Osteoblast (primary cell): ENCODE data around the gene PARD3. TPM values are rescaled to one million over a fixed set of nuclear protein-coding genes. Genes with fewer than 3 reads are reported as not detected.

Experiments
- DNase-seq: peaks from one replicate; pipeline ENCODE4 v3.0.0; 2011; ENCODE audit warnings: low spot score, mixed read lengths; ENCODE audit not compliant: insufficient read length; ENCODE audit errors: missing footprints
- H2AFZ ChIP-seq: 2 replicates; pipeline ENCODE4 v1.6.0; 2011; ENCODE audit warnings: mild to moderate bottlenecking, low read length
- H3K27ac ChIP-seq: 2 replicates; pipeline ENCODE4 v1.5.1; 2011; ENCODE audit warnings: mild to moderate bottlenecking, low read depth, low read length, moderate library complexity
- H3K27me3 ChIP-seq: 2 replicates; pipeline ENCODE4 v1.6.0; 2012; ENCODE audit warnings: mild to moderate bottlenecking, control low read depth, inconsistent platforms, low read length, moderate library complexity; ENCODE audit not compliant: insufficient read depth
- H3K36me3 ChIP-seq: 2 replicates; pipeline ENCODE4 v1.5.1; 2011; ENCODE audit warnings: mild to moderate bottlenecking, low read length, control low read depth, moderate library complexity; ENCODE audit not compliant: insufficient read depth
- H3K4me1 ChIP-seq: 2 replicates; pipeline ENCODE4 v1.5.1; 2011; ENCODE audit warnings: mild to moderate bottlenecking, low read length, control low read depth, moderate library complexity; ENCODE audit not compliant: insufficient read depth
- H3K4me2 ChIP-seq: 2 replicates; pipeline ENCODE4 v1.6.0; 2011; ENCODE audit warnings: mild to moderate bottlenecking, low read length; ENCODE audit not compliant: insufficient read depth
- H3K4me3 ChIP-seq: fragments of 200-600 bp; sonication (generic); 3 replicates; pipeline ENCODE4 v1.5.1; 2012; ENCODE audit warnings: mild to moderate bottlenecking, low read length, inconsistent platforms; ENCODE audit not compliant: insufficient read depth
- H3K79me2 ChIP-seq: 2 replicates; pipeline ENCODE4 v1.6.0; 2012; ENCODE audit warnings: mild to moderate bottlenecking, low read length, control low read depth, inconsistent platforms; ENCODE audit not compliant: insufficient read depth
- H3K9me3 ChIP-seq: 2 replicates; pipeline ENCODE4 v1.5.1; 2011; ENCODE audit warnings: low read depth, low read length, control low read depth
- H4K20me1 ChIP-seq: 2 replicates; pipeline ENCODE4 v1.6.0; 2012; ENCODE audit warnings: mild to moderate bottlenecking, low read length, control low read depth; ENCODE audit not compliant: insufficient read depth
- total RNA-seq: library from RNA; depleted of rRNA; stranded (reverse); fragments of >200 nt; gene quantifications from 2 replicates; pipeline ENCODE4 v1.2.3, GENCODE V29; 2012
- TF ChIP-seq, protein P1 (sequence below): IDR thresholded peaks from 2 replicates; pipeline ENCODE4 v1.5.1; 2011; ENCODE audit warnings: mild to moderate bottlenecking, low read depth, low read length, moderate library complexity; ENCODE audit errors: extremely low read depth

The PARD3 gene
- total RNA-seq, 1 donor, result 71.7 TPM

DNA sequence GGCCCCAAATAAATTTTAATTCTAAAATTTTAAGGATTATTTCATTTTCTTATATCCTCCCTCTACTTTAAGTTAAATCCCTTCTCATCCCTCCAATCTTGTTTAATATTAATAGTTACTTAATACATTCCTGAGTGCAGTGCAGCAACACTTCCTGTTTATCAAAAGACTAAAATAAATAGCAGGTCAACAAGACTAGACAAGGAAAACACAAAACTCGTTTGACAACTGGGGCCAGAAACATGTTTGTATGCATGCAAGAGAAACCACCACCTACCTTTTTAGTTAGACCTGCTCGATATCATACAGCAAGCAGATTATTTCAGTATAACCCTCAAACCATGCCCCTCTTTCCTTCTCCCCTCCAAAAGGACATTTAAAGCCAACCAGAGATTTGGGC is 95.8 kb downstream of the PARD3 start:
- Histone ChIP-seq H3K4me3 (no peak overlapping the region), H4K20me1 (peaks cover 8% of the 10 kb centered on the region), H3K36me3 (no peaks in the 10 kb centered on the region), H3K9me3 (no peaks in the 10 kb centered on the region), H3K27me3 (no peaks in the 10 kb centered on the region), H2AFZ (no peak overlapping the region), H3K27ac (no peak overlapping the region), H3K4me2 (no peak overlapping the region), H3K79me2 (peaks cover 21% of the 10 kb centered on the region), H3K4me1 (peaks cover 11% of the 10 kb centered on the region)
- TF ChIP-seq, protein P1, sequence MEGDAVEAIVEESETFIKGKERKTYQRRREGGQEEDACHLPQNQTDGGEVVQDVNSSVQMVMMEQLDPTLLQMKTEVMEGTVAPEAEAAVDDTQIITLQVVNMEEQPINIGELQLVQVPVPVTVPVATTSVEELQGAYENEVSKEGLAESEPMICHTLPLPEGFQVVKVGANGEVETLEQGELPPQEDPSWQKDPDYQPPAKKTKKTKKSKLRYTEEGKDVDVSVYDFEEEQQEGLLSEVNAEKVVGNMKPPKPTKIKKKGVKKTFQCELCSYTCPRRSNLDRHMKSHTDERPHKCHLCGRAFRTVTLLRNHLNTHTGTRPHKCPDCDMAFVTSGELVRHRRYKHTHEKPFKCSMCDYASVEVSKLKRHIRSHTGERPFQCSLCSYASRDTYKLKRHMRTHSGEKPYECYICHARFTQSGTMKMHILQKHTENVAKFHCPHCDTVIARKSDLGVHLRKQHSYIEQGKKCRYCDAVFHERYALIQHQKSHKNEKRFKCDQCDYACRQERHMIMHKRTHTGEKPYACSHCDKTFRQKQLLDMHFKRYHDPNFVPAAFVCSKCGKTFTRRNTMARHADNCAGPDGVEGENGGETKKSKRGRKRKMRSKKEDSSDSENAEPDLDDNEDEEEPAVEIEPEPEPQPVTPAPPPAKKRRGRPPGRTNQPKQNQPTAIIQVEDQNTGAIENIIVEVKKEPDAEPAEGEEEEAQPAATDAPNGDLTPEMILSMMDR, result no peak
- DNase-seq, result no peak

DNA sequence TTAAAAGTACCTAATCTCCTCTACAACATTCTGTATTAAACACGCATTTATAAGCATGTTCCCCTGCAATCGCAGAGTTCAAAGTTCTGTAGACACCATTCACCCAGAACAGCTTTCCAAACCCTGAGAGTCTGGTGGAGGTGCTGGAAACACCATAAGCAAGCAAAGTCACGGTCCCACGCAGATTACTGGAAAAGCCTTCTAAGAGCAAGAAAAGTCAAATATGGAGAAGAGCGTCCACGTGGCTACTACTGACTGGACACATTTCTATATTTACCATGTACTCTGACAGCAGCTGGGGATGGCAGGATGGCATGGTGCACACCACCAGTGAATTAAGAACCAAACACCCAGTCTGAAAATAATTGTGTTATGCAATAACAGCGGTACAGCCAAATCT is 97.7 kb downstream of the PARD3 start:
- Histone ChIP-seq H3K9me3 (no peaks in the 10 kb centered on the region), H4K20me1 (peaks cover 11% of the 10 kb centered on the region), H3K4me1 (peaks cover 14% of the 10 kb centered on the region), H3K27ac (no peak overlapping the region), H3K36me3 (no peaks in the 10 kb centered on the region), H3K79me2 (peaks cover 24% of the 10 kb centered on the region), H3K27me3 (no peaks in the 10 kb centered on the region), H3K4me3 (no peak overlapping the region), H3K4me2 (no peak overlapping the region), H2AFZ (no peak overlapping the region)
- TF ChIP-seq, protein P1, result no peak
- DNase-seq, result no peak

DNA sequence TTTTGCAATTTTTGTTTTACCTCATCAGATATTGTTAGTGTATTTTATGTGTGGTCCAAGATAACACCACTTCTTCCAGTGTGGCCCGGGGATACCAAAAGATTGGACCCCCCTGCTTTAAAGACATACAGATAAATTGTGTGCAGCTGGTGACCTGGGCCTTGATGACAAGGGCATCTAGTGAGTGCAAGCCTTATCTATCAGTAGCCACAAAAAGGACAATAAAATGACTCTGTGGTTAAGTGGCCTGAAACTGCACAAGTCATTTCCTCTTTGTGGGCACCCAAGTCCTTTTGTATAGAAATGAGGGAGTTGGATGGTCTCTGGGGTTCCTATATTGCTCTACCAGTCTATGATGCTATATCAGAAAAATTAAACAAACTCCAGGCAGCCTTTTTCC is 98.1 kb downstream of the PARD3 start:
- TF ChIP-seq, protein P1, result no peak
- H3K4me2 ChIP-seq, result no peak overlapping the region
- no peaks in the 10 kb centered on the region for H3K36me3 ChIP-seq
- H2AFZ ChIP-seq, result no peak overlapping the region
- H3K27me3 ChIP-seq, result no peaks in the 10 kb centered on the region
- peaks cover 27% of the 10 kb centered on the region for H3K79me2 ChIP-seq
- no peaks in the 10 kb centered on the region for H3K9me3 ChIP-seq
- H3K4me3 ChIP-seq, result no peak overlapping the region
- H3K4me1 ChIP-seq, result peaks cover 14% of the 10 kb centered on the region
- H4K20me1 ChIP-seq, result peaks cover 12% of the 10 kb centered on the region
- H3K27ac ChIP-seq, result no peak overlapping the region
- no peak for DNase-seq

GRCh38 chr10:34716234-34716633 is 98.9 kb downstream of the PARD3 start:
- DNase-seq, result no peak
- TF ChIP-seq, protein P1, result no peak
- Histone ChIP-seq H3K36me3 (no peaks in the 10 kb centered on the region), H3K27me3 (no peaks in the 10 kb centered on the region), H2AFZ (no peak overlapping the region), H3K4me2 (no peak overlapping the region), H3K27ac (no peak overlapping the region), H4K20me1 (peaks cover 12% of the 10 kb centered on the region), H3K4me3 (no peak overlapping the region), H3K9me3 (no peaks in the 10 kb centered on the region), H3K79me2 (peaks cover 30% of the 10 kb centered on the region), H3K4me1 (peaks cover 10% of the 10 kb centered on the region)
